Esophagus squamous epithelium (tissue), 5 donors: ENCODE data around the gene BTNL3. TPM values are rescaled to one million over a fixed set of nuclear protein-coding genes. Genes with fewer than 3 reads are reported as not detected.

Source experiments
- DNase-seq: peaks from one replicate; lab custom pipeline; 2025; lab: John Stamatoyannopoulos, UW
- H3K27ac ChIP-seq, 4 donors: fragments of 200-600 bp; sonication (generic); one replicate each; pipeline ENCODE4 v1.5.1; 2016 to 2019; ENCODE audit warnings: mild to moderate bottlenecking in 1 of 4
- H3K27me3 ChIP-seq, 4 donors: fragments of 200-600 bp; sonication (generic); 1 replicate in 3 of 4; 2 replicates in 1 of 4; pipeline versions ENCODE4 v1.5.1 to v1.6.0; 2017 to 2021; ENCODE audit warnings: antibody characterized with exemption in 1 of 4
- H3K36me3 ChIP-seq, 3 donors: fragments of 200-600 bp; sonication (generic); one replicate each; pipeline ENCODE4 v1.5.1; 2016 to 2019
- H3K4me1 ChIP-seq, 3 donors: fragments of 200-600 bp; sonication (generic); one replicate each; pipeline ENCODE4 v1.5.1; 2017 to 2019
- H3K4me3 ChIP-seq, 4 donors: fragments of 200-600 bp; sonication (generic); 1 replicate in 3 of 4; 2 replicates in 1 of 4; pipeline ENCODE4 v1.5.1; 2016 to 2019; ENCODE audit warnings: mild to moderate bottlenecking in 2 of 4, moderate library complexity in 1 of 4
- H3K9me3 ChIP-seq, 3 donors: fragments of 200-600 bp; sonication (generic); one replicate each; pipeline ENCODE4 v1.5.1; 2016 to 2019
- POLR2A ChIP-seq, 4 donors: fragments of 450-650 bp; IDR thresholded peaks; one replicate each; pipeline ENCODE4 v1.6.1; 2017; ENCODE audit warnings: antibody characterized with exemption in 4 of 4, mild to moderate bottlenecking in 4 of 4, moderate library complexity in 3 of 4
- WGBS, 2 donors: methylation state at CpG; one replicate each; pipeline ENCODE4 v1.1.5; 2018; 5-methylcytosine and 5-hydroxymethylcytosine counted together
- intact Hi-C: fragments of 100-400 bp; cut with DNase I; formaldehyde crosslinking; loops from one replicate; pipeline ENCODE4 v1.15.0; 2022
- total RNA-seq, 4 donors: library from RNA; depleted of rRNA; stranded (reverse); fragments of >200 nt; gene quantifications; one replicate each; pipeline ENCODE4 v1.1.0, GENCODE V29; 2016
- TF ChIP-seq, protein P1 (sequence below), 6 experiments: fragments of 450-650 bp in 4 of 6; fragments of 200-600 bp in 2 of 6; sonication (generic) in 2 of 6; IDR thresholded peaks; one replicate each; pipeline ENCODE4 v1.5.1; 2016 to 2019; ENCODE audit warnings: antibody characterized with exemption in 6 of 6, mild to moderate bottlenecking in 4 of 6, moderate library complexity in 4 of 6
- donor health status: DM: yes; HTN: yes; CAD: no.

Gene BTNL3
- total RNA-seq, 4 donors from 2014 or later, result not detected

DNA sequence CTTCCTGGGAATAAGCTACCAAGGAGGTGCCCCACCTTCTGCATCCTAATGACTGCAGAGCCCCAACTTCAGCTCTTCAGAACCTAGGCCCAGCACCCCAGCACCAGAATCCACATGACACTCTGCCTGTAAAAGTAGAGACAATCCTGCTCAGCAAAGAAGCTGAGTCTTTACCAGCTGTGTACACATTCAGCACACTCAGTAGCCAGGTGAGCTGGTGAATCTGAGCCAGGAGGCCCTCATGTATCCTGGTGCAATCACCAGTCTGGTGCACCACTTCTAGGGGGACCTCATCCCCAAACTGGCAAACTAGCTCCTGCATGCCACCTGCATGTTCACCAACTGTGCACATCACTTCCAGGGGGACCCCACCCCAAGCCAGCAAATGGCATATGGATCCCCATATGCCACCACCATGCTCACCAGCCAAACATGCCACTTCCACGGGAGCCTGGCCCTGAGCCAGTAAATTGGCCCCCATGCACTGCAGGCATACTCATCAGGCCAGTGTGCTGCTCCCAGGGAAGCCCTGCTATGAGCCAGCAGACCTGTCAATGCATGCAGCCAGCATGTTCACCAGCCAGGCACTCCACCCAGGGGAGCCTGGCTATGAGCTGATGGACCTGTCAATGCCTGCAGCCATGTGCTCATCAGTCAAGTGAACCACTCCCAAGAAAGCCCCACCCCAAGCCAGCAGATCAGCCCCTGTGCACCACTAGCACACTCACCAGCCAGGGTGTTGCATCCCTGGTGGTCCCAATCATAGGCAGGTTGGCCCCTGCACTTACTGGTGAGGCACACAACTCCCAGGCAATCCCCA lies 35.8 kb downstream of the BTNL3 start:
- no peaks in the 10 kb centered on the region for H3K36me3 ChIP-seq
- peaks cover 0 to 14% (median 0%) of the 10 kb centered on the region in 3 donors for H3K4me1 ChIP-seq
- no peak for DNase-seq
- H3K27ac ChIP-seq, result no peak overlapping the region
- WGBS, 2 donors, result 13% methylated on average over 1 of the region's 1 CpG; no CpG with 5 or more reads in 1 of the 2 donors
- TF ChIP-seq POLR2A (IDR thresholded peaks at IDR 0.05), result no peak
- TF ChIP-seq, protein P1, sequence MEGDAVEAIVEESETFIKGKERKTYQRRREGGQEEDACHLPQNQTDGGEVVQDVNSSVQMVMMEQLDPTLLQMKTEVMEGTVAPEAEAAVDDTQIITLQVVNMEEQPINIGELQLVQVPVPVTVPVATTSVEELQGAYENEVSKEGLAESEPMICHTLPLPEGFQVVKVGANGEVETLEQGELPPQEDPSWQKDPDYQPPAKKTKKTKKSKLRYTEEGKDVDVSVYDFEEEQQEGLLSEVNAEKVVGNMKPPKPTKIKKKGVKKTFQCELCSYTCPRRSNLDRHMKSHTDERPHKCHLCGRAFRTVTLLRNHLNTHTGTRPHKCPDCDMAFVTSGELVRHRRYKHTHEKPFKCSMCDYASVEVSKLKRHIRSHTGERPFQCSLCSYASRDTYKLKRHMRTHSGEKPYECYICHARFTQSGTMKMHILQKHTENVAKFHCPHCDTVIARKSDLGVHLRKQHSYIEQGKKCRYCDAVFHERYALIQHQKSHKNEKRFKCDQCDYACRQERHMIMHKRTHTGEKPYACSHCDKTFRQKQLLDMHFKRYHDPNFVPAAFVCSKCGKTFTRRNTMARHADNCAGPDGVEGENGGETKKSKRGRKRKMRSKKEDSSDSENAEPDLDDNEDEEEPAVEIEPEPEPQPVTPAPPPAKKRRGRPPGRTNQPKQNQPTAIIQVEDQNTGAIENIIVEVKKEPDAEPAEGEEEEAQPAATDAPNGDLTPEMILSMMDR (IDR thresholded peaks at IDR 0.05), result no peak
- no peak overlapping the region for H3K4me3 ChIP-seq
- H3K27me3 ChIP-seq, result peaks cover 0 to 13% (median 0%) of the 10 kb centered on the region in 4 donors
- peaks cover 0 to 20% (median 0%) of the 10 kb centered on the region in 3 donors for H3K9me3 ChIP-seq
- intact Hi-C loops, result no loop called here

DNA sequence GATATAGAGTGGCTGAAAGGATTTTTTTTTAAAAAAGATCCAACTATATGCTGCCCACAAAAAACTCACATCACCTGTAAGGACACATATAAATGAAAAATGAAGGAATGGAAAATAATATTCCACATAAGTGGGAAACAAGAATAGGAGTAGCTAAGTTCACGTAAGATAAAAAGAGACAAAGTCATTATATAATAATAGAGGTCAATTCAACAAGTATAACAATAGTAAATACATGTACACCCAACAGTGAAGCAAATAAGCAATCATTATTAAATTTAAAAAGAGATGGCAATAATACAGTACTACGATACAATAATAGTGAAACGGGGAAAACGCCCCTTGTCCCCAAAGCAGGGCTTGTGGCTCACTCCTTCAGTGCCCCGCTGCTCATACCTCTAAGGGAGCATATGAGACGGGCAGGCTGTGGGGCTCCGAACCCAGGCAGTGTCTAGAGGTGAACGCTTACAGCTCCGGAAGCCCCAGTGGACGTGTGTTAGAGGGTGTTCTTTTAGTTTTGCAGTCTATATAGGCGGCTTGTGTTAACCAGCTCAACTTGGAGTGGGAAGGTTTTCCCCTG lies 38.9 kb downstream of the BTNL3 start:
- no peaks in the 10 kb centered on the region for H3K36me3 ChIP-seq
- peaks cover 0 to 14% (median 0%) of the 10 kb centered on the region in 3 donors for H3K4me1 ChIP-seq
- no peak overlapping the region for H3K27ac ChIP-seq
- intact Hi-C loops, result no loop called here
- DNase-seq, result no peak
- H3K27me3 ChIP-seq, result peaks cover 0 to 21% (median 0%) of the 10 kb centered on the region in 4 donors
- peaks cover 0 to 10% (median 0%) of the 10 kb centered on the region in 3 donors for H3K9me3 ChIP-seq
- WGBS, 2 donors, result 80 to 87% methylated on average over 9 to 11 of the region's 11 CpGs
- H3K4me3 ChIP-seq, result no peak overlapping the region
- TF ChIP-seq, protein P1 (IDR thresholded peaks at IDR 0.05), result no peak
- no peak for TF ChIP-seq POLR2A (IDR thresholded peaks at IDR 0.05)

DNA sequence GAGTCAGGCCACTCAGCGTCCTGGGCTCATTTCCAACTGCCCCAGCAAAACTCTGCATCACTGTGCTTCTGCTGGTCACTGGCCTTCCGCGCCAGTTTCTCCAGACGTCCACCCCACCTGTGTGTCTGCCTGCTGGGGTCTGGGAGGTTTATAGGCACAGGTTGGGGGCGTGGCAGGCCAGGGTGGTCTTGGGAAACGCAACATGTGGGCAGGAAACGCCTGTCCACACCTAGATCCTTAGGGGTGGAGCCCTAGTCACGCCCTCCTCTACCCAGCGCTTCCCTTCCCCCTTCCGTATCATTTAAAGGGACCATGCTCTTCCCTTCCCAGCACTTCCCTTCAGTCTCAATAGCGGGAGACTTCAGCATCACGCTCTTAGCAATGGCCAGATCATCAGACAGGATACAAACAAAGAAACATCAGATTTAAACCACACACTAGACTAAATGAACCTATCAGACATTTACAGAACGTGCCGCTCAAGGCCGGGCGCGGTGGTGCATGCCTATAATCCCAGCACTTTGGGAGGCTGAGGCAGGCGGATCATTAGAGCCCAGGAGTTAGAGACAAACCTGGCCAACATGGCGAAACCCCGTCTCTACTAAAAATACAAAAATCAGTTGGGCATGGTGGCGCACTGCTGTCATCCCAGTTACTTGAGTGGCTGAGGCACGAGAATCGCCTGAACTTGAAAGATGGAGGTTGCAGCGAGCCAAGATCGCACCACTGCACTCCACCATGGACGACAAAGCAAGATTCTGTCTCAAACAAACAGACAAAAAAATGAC lies 39.6 kb downstream of the BTNL3 start:
- no peak for DNase-seq
- Histone ChIP-seq H3K4me3 (no peak overlapping the region), H3K4me1 (peaks cover 0 to 14% (median 0%) of the 10 kb centered on the region in 3 donors), H3K27me3 (peaks cover 0 to 26% (median 0%) of the 10 kb centered on the region in 4 donors), H3K27ac (no peak overlapping the region), H3K36me3 (no peaks in the 10 kb centered on the region), H3K9me3 (peaks cover 0 to 8% (median 0%) of the 10 kb centered on the region in 3 donors)
- intact Hi-C loops, result no loop called here
- TF ChIP-seq POLR2A (IDR thresholded peaks at IDR 0.05), result no peak
- TF ChIP-seq, protein P1 (IDR thresholded peaks at IDR 0.05), result no peak
- 89 to 97% methylated on average over 17 to 19 of the region's 26 CpGs for WGBS, 2 donors

DNA sequence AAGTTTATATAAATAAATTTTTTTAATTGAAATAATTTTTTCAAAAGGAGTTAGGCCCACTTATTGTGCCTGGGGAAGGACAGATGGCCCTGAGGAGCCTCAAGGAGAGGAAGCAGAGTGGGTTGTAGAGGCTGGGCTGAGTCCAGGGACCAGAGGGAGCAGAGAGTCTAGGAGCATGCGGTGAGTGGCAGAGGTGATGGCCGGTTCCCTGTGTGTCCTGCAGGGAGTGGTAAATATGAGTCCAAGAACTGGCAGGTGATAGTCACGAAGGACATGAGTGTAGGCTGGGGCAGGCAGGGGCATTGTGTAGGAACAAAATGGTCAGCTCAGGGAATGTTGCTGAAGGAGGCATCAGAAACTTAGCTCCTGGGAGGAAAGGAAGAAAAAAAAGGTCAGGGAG lies 43.1 kb downstream of the BTNL3 start:
- WGBS, 2 donors, result 70 to 78% methylated on average over 3 of the region's 3 CpGs
- intact Hi-C loops, result no loop called here
- DNase-seq, result no peak
- Histone ChIP-seq H3K27ac (no peak overlapping the region), H3K36me3 (no peaks in the 10 kb centered on the region), H3K27me3 (peaks cover 0 to 32% (median 0%) of the 10 kb centered on the region in 4 donors), H3K4me1 (no peaks in the 10 kb centered on the region), H3K9me3 (no peaks in the 10 kb centered on the region), H3K4me3 (no peak overlapping the region)
- no peak for TF ChIP-seq POLR2A (IDR thresholded peaks at IDR 0.05)
- TF ChIP-seq, protein P1 (IDR thresholded peaks at IDR 0.05), result no peak
